Stimulated activated CD4-positive, alpha-beta T cell treated with anti-CD3 and anti-CD28 coated beads, TNF-alpha, amount 100 ng/mL, for 1 hour (primary cell): ENCODE measurements around the gene TNIP2.
"Not testable (repeated sequence)": the region's sequence is repeated elsewhere in the genome, so short reads cannot be mapped to it uniquely, and the experiment has no call there.

Source experiments
- DNase-seq, 3 donors: peaks; one replicate each; pipeline ENCODE4 v3.0.0-alpha.2; 2020; ENCODE audit warnings: low read depth in 3 of 3, low spot score in 1 of 3

The TNIP2 gene

GRCh38 chr4:2794486-2795299, 38.6 kb upstream of the TNIP2 start:
- no peak for DNase-seq

DNA sequence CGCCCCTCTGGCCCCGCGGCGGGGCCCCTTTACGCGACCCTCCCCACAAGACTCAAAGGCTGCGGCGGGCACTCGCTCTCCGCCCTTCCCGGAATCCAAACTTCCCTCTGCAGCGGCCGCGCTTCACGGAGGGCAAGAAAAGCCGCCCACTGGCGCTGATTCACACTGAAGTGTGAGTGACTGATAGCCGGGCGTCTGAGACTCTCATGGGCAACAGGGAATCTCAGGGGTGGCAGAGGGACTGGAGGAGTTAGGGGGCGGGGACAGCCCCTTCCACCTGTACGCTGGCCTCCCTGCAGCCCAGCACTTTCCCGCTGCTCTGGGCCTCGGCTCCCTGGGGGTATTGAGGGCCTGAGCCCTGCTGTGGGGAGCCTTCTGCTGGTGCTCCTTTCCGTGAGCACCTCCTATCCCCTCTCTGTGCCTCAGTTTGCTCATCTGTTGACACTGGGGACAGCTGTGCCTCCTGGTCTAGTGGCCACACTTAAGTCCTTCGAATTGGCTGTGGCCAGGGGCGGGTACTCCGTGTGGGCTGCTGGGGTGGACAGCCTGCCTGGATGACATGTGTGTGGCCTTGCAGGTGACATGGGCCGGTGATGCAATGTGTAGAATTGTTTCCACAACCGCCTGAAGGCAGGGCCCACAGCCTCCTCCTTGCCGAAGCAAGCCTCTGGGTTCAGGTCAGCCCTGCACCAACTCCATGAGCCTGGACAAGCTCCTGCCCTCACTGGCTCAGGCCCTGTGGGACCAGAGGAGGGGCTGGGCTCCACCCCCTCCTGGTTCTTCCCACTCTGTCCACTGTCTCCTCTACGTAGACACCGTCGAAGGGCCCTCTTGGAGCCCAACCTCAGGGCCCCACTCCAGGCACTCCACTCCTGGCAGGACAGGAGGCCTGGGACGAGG, 37.7 kb upstream of the TNIP2 start:
- no peak for DNase-seq

DNA sequence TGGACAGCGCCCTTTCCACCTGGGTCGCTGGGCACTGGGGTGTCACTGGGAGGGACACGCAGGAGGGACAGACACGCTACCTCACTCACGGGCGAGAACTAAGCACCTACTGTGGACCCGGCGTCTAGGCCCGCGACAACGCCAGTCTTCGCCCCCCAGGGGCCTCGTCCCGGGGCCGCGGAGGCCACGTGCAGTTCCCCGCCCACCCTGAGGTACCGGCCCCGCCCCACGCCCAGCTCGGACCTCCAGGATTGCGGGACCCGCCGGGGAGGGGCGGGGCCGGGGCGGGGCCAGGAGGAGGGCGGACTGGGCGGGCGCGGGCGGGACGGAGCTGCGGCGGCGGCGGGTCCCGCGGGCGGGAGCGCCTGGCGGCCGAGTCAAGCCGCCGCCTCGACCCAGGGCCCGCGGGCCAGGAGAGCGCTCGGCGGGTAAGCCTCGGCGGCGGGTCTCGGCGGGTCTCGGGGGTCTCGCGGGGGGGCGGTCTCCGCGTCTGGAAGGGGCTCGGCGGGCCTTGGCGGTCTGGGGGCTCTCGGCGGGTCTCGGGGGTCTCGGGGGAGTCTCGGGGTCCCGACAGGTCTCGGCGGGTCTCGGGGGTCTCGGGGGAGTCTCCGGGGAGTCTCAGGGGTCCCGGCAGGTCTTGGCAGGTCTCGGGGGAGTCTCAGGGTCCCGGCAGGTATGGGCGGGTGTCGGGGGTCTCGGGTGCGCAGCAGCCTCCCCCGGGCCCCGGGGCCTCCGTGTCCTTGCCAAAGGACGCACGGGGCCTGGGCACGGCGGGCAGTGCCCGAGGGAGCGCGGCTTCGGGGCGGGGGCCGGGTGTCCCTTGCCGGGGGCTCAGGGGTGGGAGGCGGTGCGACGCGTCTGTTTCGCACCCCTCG, 36.8 kb upstream of the TNIP2 start, which contains the start of gene SH3BP2:
TSS of gene SH3BP2 (plus strand) at position 375 of the 875 bp plus-strand sequence. CDS start 27,533 bp downstream, outside the sequence.
- no peak for DNase-seq

DNA sequence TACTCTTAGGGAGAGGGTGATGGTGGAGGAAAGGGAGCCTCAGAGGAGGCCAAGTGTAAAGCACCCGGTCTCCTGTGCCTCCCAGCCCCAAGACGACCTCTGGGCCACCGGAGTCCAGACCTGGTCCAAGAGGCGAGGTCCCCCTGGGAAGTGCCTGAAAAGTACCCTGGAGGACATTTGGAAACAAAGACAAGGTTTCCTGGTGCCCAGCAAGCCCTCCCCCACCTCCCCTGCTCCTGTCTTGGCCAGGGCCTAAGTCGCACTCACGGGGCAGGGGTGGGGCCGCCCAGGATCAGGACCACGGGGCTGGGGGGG, 36.2 kb upstream of the TNIP2 start:
- DNase-seq = no peak

GRCh38 chr4:2791518-2792395, 35.6 kb upstream of the TNIP2 start:
- no peak for DNase-seq

GRCh38 chr4:2790583-2791517, 34.7 kb upstream of the TNIP2 start:
- DNase-seq = no peak

DNA sequence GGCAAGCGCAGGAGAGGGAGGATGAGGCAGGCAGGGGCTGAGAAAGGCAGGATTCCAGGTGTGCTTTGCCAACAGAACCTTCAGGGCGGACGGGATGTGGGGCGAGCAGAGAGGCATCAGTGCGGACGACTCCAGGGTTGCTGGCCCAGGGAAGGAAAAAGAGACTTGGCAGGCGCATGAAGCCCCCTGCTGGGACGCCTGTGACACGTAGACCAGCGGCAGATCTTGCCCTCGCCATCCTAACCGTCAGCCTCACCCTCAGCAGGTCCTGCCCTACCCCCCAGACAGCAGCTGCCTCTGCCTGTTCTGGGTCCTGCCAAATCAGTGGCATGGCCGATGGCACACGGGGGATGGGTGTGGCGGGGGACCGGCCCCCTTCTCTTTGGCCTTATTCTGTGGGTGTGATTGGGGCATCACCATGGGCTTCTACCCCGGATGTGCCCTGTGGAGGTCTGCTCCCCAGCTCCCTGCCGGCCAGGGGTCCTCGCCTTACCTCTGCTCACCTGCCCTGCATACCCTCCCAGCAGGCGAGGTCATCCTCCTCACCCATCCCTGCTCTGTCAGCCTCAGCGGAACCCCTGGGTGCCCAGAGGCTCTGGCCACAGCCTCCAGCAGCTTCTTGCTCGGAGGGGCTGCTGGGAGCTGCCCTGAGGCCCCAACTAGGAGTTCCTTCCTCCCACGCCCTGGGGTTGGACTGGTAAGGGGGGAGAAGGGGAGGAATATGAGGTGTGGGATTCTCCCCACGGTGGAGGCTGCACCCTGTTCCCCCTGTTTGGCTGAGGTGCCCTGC, 33.9 kb upstream of the TNIP2 start:
- no peak for DNase-seq

DNA sequence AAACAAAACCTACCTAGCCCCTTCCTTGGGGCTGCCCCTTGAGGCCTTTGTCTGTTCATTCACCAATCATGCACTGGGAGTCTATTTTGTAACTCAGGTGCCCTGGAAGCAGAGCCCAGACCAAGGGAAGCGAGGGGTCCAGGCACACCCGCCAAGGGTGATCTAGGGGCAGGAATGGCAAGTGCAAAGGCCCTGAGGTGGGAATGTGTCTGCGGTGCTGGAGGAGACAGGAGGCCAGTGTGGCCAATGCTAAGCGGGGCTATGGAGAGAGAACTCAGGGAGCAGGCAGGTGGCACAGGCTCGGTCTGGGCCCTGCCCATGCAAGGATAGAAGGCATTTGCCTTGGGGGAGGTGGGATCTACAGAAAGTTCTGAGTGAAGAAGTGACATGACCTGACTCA, 33.2 kb upstream of the TNIP2 start:
- no peak for DNase-seq

DNA sequence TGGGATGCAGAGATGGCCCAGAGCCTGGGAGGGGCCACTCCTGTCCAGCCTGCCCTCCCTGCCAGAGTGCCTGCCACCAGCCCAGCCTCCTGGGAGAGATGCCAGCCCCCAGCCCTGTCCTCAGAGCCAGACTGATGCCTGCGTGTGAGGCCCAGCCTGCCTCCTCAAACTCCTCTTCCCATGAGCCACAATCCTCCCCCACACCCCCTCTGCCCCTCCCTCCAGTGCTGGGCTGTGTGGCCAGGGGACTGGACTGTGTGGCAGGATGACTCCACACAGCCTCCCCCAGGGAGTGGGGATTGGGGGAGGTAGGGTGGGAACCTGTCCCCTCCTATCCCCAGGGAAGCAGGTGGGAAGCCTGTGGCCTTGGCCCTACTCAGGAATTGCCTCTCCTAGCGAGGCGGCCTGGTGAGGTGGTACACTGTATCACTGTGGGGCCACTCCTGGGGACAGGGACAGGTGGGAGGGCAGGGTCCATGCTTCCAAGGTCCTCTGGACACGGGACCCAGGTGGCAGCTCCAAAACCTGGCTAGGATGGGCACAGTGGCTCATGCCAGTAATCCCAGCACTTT, 32.5 kb upstream of the TNIP2 start:
- DNase-seq = no peak

- no peak for DNase-seq
Measured at GRCh38 chr4:2788101-2788500, 32.0 kb upstream of the TNIP2 start.

DNA sequence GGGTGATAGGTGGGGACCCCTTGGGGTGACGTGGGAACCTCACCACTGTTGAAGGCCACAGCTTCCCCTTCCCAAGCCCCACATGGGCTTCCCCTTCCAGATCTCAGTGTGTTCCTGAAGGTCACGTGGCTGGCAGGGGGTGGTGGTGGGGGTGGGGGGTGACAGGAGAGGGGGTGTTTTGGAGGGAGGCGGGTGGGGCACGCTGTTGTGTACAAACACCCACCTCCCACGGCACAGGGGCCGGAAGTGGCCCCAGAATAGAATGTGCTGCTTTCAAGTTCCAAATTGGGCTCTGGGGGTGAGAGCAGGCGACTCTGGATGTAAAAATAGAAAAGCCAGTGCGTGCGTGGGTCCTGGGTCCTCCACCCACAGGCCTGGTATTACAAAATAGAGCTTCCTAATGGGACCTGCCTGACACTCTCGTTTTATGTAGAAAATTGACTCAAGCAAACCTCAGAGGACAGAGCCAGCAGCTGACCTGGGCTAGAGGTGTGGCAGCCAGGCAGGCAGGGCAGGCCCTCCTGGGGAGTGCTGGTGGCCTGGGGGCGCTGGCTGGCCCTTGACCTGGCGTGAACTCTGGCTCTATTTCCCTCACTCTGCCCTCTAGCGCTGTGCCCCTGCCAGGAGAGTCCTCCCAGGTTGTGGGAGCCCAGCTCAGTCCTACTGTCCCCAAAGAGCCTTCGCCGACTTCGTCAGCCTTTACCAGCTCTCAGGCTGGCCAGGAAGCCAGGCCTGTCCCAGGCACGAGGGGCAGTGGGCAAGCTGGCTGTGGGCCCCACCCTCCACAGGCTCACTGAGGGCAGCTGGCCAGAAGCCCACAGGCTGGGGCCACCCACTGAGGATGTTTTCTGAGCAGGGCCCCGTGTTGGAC, 31.3 kb upstream of the TNIP2 start:
- DNase-seq = no peak

DNA sequence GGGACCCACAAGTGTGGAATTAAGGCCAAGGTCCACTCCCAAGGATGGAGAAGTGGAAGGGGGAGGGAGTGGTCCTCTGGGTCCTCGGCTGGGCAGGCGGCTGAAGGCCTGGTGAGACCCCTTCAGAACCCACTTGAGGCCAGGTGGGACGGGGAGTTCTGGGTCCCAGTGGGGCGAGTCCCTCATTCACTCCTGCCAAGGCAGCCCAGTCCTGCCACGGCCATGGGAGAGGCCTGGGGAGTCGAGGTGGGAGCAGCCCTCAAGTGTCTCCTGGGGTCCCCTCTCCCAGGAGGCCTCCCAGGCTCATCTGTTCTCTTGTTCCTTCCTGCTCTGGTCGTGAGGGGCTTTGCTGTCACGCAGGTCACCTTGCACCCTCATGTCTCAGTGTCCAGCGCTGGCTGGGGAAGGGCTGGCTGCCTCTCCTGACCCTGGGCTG, 30.7 kb upstream of the TNIP2 start:
- no peak for DNase-seq

GRCh38 chr4:2786152-2786671, 30.1 kb upstream of the TNIP2 start:
- peak; percentile 35 to 67 (median 39) for DNase-seq

GRCh38 chr4:2785613-2786012, 29.5 kb upstream of the TNIP2 start:
- DNase-seq = no peak

DNA sequence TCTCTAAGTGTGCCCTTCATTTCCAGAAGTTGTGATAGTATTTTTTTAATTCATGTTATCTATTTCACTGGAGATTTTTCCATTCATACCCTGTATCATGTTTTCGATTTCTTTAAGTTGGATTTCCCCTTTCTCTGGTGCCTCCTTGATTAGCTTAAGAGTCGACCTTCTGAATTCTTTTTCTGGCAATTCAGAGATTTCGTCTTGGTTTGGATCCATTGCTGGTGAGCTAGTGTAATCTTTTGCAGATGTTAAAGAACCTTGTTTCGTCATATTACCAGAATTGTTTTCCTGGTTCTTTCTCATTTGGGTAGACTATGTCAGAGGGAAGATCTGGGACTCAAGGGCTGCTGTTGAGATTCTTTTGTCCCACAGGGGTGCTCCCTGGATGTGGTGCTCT, 27.7 kb upstream of the TNIP2 start:
- DNase-seq = no peak

GRCh38 chr4:2781911-2782310, 25.8 kb upstream of the TNIP2 start:
- no peak for DNase-seq

- not testable (repeated sequence) for DNase-seq
Measured at GRCh38 chr4:2780643-2781042, 24.5 kb upstream of the TNIP2 start.
